HUDEP-2 (cell line): Measurements from ENCODE around the gene GAGE12F.
"Not testable (repeated sequence)": the region's sequence is repeated elsewhere in the genome, so short reads cannot be mapped to it uniquely, and the experiment has no call there.

Experiments
- DNase-seq, 76 experiments: peaks; one replicate each; lab custom pipeline; 2025; ENCODE audit not compliant: unreplicated experiment in 76 of 76; lab: John Stamatoyannopoulos, UW

GAGE12F gene, protein sequence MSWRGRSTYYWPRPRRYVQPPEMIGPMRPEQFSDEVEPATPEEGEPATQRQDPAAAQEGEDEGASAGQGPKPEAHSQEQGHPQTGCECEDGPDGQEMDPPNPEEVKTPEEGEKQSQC

GRCh38 chrX:49560542-49560941 lies at the start of gene GAGE12F:
Gene GAGE12F (plus strand): TSS chrX:49560842. CDS start chrX:49561997, 1,155 bp downstream.
- DNase-seq = not testable (repeated sequence)

DNA sequence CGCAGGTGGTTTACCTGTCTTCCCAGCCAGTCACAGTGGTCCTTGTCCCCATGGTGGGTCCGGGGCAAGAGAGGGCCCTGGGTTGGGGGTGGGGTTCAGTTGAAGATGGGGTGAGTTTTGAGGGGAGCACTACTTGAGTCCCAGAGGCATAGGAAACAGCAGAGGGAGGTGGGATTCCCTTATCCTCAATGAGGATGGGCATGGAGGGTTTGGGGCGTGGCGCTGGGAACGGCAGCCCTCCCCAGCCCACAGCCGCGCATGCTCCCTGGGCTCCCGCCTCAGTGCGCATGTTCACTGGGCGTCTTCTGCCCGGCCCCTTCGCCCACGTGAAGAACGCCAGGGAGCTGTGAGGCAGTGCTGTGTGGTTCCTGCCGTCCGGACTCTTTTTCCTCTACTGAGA lies 28.8 kb upstream of the GAGE12F start, which contains the start of gene GAGE12C:
Gene GAGE12C, plus strand, starts transcription at position 301 of the 400 bp plus-strand sequence. CDS start 1,155 bp downstream, outside the sequence.
- DNase-seq = not testable (repeated sequence)

DNA sequence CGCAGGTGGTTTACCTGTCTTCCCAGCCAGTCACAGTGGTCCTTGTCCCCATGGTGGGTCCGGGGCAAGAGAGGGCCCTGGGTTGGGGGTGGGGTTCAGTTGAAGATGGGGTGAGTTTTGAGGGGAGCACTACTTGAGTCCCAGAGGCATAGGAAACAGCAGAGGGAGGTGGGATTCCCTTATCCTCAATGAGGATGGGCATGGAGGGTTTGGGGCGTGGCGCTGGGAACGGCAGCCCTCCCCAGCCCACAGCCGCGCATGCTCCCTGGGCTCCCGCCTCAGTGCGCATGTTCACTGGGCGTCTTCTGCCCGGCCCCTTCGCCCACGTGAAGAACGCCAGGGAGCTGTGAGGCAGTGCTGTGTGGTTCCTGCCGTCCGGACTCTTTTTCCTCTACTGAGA lies 19.2 kb upstream of the GAGE12F start, which contains the start of gene GAGE12D:
Gene GAGE12D, plus strand, starts transcription at position 301 of the 400 bp plus-strand sequence. CDS start 1,155 bp downstream, outside the sequence.
- not testable (repeated sequence) for DNase-seq

- DNase-seq = not testable (repeated sequence)
Measured at GRCh38 chrX:49550989-49551388, 9.7 kb upstream of the GAGE12F start, which contains the start of gene GAGE12E. Gene GAGE12E (plus strand): TSS chrX:49551289. CDS start chrX:49552444, 1,155 bp downstream.

DNA sequence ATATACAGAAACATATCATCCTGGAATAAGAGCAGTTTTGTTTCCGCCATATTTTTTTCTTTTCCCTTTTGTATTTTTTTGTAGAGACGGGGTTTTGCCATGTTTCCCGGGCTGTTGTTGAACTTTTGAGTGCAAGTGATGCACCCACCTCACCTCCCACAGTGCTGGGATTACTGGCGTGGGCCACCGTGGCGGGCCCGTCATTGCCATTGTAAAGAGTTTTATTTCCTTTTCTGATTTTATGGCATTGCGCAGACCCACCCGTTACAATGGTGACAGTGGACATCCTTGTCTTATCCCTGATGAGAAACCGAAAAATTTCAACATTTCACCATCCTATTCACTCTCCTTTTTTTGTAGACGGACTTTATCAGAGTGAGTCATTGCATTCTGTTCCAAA lies 8.1 kb downstream of the GAGE12F start:
- not testable (repeated sequence) for DNase-seq

DNA sequence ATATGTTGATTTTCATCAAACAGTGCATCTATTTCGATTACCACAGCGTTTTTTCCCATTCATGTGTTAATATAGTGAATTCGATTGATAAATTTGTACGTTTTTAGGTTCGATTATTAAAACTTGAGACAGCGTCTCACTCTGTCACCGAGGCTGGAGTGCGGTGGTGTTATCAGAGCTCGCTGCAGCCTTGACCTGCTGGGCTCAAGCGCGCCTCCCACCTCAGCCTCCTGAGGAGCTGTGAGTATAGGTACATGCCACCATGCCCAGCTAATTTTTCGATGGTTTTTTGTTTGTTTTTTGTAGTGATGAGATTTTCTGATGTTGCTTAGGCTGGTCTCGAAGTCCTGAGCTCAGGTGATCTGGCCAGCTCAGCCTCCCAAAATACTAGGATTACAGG lies 8.5 kb downstream of the GAGE12F start:
- DNase-seq = not testable (repeated sequence)

- DNase-seq = not testable (repeated sequence)
Measured at GRCh38 chrX:49570100-49570499, 9.5 kb downstream of the GAGE12F start, which contains the start of gene GAGE12G. Gene GAGE12G (plus strand): TSS chrX:49570400. CDS start chrX:49571555, 1,155 bp downstream.

- DNase-seq = not testable (repeated sequence)
Measured at GRCh38 chrX:49579649-49580048, 19.0 kb downstream of the GAGE12F start, which contains the start of gene GAGE12H. Gene GAGE12H (plus strand): TSS chrX:49579949. CDS start chrX:49581104, 1,155 bp downstream.

DNA sequence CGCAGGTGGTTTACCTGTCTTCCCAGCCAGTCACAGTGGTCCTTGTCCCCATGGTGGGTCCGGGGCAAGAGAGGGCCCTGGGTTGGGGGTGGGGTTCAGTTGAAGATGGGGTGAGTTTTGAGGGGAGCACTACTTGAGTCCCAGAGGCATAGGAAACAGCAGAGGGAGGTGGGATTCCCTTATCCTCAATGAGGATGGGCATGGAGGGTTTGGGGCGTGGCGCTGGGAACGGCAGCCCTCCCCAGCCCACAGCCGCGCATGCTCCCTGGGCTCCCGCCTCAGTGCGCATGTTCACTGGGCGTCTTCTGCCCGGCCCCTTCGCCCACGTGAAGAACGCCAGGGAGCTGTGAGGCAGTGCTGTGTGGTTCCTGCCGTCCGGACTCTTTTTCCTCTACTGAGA lies 28.6 kb downstream of the GAGE12F start, which contains the start of gene GAGE2A:
Gene GAGE2A, plus strand, starts transcription at position 301 of the 400 bp plus-strand sequence. CDS start 1,155 bp downstream, outside the sequence.
- not testable (repeated sequence) for DNase-seq

DNA sequence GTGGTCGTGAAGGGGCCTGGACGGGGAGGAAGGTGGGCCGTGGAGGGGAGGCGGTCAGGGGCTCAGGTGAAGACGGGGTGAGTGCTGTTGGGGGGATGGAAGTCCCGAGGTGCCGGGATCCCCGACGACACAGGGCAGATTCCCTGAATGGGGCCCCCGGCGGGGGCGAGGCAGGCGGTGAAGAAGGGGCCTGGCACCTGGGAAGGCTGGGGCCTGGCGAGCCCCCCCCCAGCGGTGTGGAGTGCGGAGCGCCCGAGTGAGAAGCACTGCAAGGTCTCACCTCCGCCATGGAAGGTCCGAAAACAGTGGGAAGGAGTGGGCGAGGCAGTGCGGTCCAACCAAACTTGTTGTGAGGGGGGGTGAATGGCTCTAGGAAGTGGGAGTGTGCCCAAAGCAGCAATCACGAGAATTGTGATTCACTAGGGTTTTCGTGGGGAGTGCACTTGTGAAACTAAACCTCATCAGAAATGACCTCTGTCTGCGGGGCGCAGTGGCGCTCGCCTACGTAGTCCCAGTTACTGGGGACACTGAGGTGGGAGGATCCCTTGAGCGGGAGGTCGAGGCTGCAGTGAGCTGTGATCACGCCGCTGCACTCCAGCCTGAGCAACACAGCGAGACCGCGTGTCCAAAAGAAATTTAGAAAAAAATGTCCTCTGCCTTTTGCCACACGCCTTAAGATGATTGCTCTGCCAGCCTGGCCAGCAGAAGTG lies 29.3 kb downstream of the GAGE12F start:
- DNase-seq = not testable (repeated sequence)

DNA sequence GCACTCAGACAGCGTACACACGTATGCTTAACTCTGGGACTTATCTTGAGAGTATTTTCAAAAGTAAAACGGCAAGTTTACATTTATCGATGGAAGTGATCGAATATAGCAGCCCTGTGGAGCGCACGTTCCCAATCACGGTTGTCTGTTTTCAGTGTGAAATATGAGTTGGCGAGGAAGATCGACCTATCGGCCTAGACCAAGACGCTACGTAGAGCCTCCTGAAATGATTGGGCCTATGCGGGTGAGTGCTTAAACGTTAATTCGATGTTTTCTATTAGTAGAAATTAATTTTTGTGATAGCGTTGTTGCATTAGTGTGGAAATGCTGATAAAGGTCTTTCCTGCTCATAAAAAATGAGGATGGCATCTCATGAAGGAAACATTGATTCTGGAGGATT lies 29.8 kb downstream of the GAGE12F start:
- DNase-seq = not testable (repeated sequence)

DNA sequence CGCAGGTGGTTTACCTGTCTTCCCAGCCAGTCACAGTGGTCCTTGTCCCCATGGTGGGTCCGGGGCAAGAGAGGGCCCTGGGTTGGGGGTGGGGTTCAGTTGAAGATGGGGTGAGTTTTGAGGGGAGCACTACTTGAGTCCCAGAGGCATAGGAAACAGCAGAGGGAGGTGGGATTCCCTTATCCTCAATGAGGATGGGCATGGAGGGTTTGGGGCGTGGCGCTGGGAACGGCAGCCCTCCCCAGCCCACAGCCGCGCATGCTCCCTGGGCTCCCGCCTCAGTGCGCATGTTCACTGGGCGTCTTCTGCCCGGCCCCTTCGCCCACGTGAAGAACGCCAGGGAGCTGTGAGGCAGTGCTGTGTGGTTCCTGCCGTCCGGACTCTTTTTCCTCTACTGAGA lies 38.1 kb downstream of the GAGE12F start, which contains the start of gene GAGE1:
Gene GAGE1, plus strand, starts transcription at position 301 of the 400 bp plus-strand sequence. CDS start 1,155 bp downstream, outside the sequence.
- DNase-seq = not testable (repeated sequence)

GRCh38 chrX:49610718-49611310 lies 50.2 kb downstream of the GAGE12F start:
- no peak for DNase-seq
